Liver (tissue), 9 donors: ENCODE data around the gene CIAO3. TPM values are rescaled to one million over a fixed set of nuclear protein-coding genes. Genes with fewer than 3 reads are reported as not detected.

ENCODE experiments used
- DNase-seq: peaks from one replicate; pipeline ENCODE4 v3.0.0-alpha.2; 2017; ENCODE audit warnings: low spot score
- H3K27ac ChIP-seq, 2 donors: one replicate each; pipeline ENCODE4 v1.7.0; 2013; ENCODE audit warnings: inconsistent platforms in 2 of 2, low read length in 2 of 2, control low read depth in 1 of 2, low read depth in 1 of 2, mild to moderate bottlenecking in 1 of 2
- H3K27me3 ChIP-seq, 4 donors: one replicate each; pipeline versions ENCODE4 v1.6.1 to v1.7.0; 2013; ENCODE audit warnings: low read length in 3 of 4, inconsistent platforms in 1 of 4, mild to moderate bottlenecking in 1 of 4, moderate library complexity in 1 of 4; ENCODE audit not compliant: control insufficient read depth in 4 of 4, insufficient read depth in 4 of 4
- H3K36me3 ChIP-seq, 4 donors: one replicate each; pipeline versions ENCODE4 v1.6.1 to v1.7.0; 2013; ENCODE audit warnings: low read length in 3 of 4, mild to moderate bottlenecking in 3 of 4, low read depth in 1 of 4, moderate library complexity in 1 of 4; ENCODE audit not compliant: control insufficient read depth in 4 of 4, insufficient read depth in 3 of 4
- H3K4me1 ChIP-seq, 4 donors: one replicate each; pipeline versions ENCODE4 v1.6.1 to v1.7.0; 2013; ENCODE audit warnings: low read length in 3 of 4, mild to moderate bottlenecking in 3 of 4, moderate library complexity in 1 of 4; ENCODE audit not compliant: control insufficient read depth in 4 of 4, insufficient read depth in 4 of 4
- H3K4me3 ChIP-seq, 3 donors: one replicate each; pipeline versions ENCODE4 v1.6.1 to v1.7.0; 2013; ENCODE audit warnings: low read length in 3 of 3, control low read depth in 1 of 3, low read depth in 1 of 3, mild to moderate bottlenecking in 1 of 3
- H3K9ac ChIP-seq, 2 donors: one replicate each; pipeline ENCODE4 v1.7.0; 2013; ENCODE audit warnings: low read length in 2 of 2, mild to moderate bottlenecking in 2 of 2, moderate library complexity in 2 of 2, control low read depth in 1 of 2, low read depth in 1 of 2
- H3K9me3 ChIP-seq, 4 donors: one replicate each; pipeline versions ENCODE4 v1.6.1 to v1.7.0; 2013; ENCODE audit warnings: low read length in 3 of 4; ENCODE audit not compliant: control insufficient read depth in 4 of 4
- ATF3 ChIP-seq: IDR thresholded peaks from 2 replicates; pipeline ENCODE4 v1.6.1; 2016; ENCODE audit warnings: antibody characterized with exemption
- EGR1 ChIP-seq, 2 donors: IDR thresholded peaks; 2 replicates each; pipeline ENCODE4 v1.6.1; 2016 to 2018; ENCODE audit warnings: antibody characterized with exemption in 2 of 2, low read depth in 2 of 2
- FOXA1 ChIP-seq: IDR thresholded peaks from 2 replicates; pipeline ENCODE4 v1.6.1; 2016; ENCODE audit warnings: antibody characterized with exemption
- GABPA ChIP-seq, 2 donors: IDR thresholded peaks in 1 of 2; conservative IDR thresholded peaks in 1 of 2; 2 replicates each; pipeline ENCODE4 v1.6.1; 2016; ENCODE audit warnings: antibody characterized with exemption in 2 of 2, mild to moderate bottlenecking in 1 of 2, moderate library complexity in 1 of 2
- HNF4A ChIP-seq, 2 donors: conservative IDR thresholded peaks; 2 replicates each; pipeline ENCODE4 v1.6.1; 2016; ENCODE audit warnings: antibody characterized with exemption in 2 of 2, mild to moderate bottlenecking in 2 of 2
- HNF4G ChIP-seq: IDR thresholded peaks from 2 replicates; pipeline ENCODE4 v1.6.1; 2016; ENCODE audit warnings: antibody characterized with exemption
- NR2F2 ChIP-seq: IDR thresholded peaks from 2 replicates; pipeline ENCODE4 v1.6.1; 2016; ENCODE audit warnings: antibody characterized with exemption
- RAD21 ChIP-seq, 2 donors: IDR thresholded peaks; 2 replicates each; pipeline ENCODE4 v1.6.1; 2016; ENCODE audit warnings: antibody characterized with exemption in 2 of 2, mild to moderate bottlenecking in 2 of 2
- RXRA ChIP-seq, 2 donors: IDR thresholded peaks; 2 replicates each; pipeline ENCODE4 v1.6.1; 2017 to 2018; ENCODE audit warnings: antibody characterized with exemption in 2 of 2, mild to moderate bottlenecking in 1 of 2
- SP1 ChIP-seq: IDR thresholded peaks from 2 replicates; pipeline ENCODE4 v1.6.1; 2018; ENCODE audit warnings: antibody characterized with exemption, mild to moderate bottlenecking
- TAF1 ChIP-seq: conservative IDR thresholded peaks from 2 replicates; pipeline ENCODE4 v1.6.1; 2016; ENCODE audit warnings: antibody characterized with exemption, mild to moderate bottlenecking
- YY1 ChIP-seq: IDR thresholded peaks from 2 replicates; pipeline ENCODE4 v1.6.1; 2016; ENCODE audit warnings: antibody characterized with exemption, mild to moderate bottlenecking
- WGBS: extraction: QIAGEN DNeasy Blood & Tissue Kit; methylation state at CpG from one replicate; pipeline ENCODE4 v1.1.7; 2013; 5-methylcytosine and 5-hydroxymethylcytosine counted together
- polyA plus RNA-seq, 2 donors: library from polyadenylated mRNA; stranded (reverse) in 1 of 2; unstranded in 1 of 2; fragments of 200-250 nt in 1 of 2; fragments of >200 nt in 1 of 2; fragmentation: Nextera tagmentation in 1 of 2; extraction: Ambion mirVana in 1 of 2; gene quantifications; one replicate each; pipeline versions ENCODE4 v1.2.1 to v1.2.3, GENCODE V29; 2013 to 2015
- total RNA-seq, 2 donors: library from RNA; depleted of rRNA; stranded (reverse); fragments of >200 nt; gene quantifications; one replicate each; pipeline ENCODE4 v1.2.3, GENCODE V29; 2014
- TF ChIP-seq, protein P1 (sequence below): IDR thresholded peaks from 2 replicates; pipeline ENCODE4 v1.6.1; 2016; ENCODE audit warnings: antibody characterized with exemption
- TF ChIP-seq, protein P2 (sequence below): IDR thresholded peaks from 2 replicates; pipeline ENCODE4 v1.6.1; 2016; ENCODE audit warnings: antibody characterized with exemption, mild to moderate bottlenecking
- TF ChIP-seq, protein P3 (sequence below): IDR thresholded peaks from 2 replicates; pipeline ENCODE4 v1.6.1; 2016; ENCODE audit warnings: antibody characterized with exemption
- donor health status: healthy.
- donor health status: healthy.
- donor health status: healthy.
- donor health status: healthy.
- donor health status: healthy.

The CIAO3 gene
- total and polyA plus RNA-seq, 4 donors, result 13.2 to 24.3 (median 16.5) TPM

GRCh38 chr16:752007-752312 lies 11.2 kb upstream of the CIAO3 start:
- no peak for TF ChIP-seq SP1
- TF ChIP-seq TAF1, result no peak
- no peak for TF ChIP-seq HNF4A (conservative IDR thresholded peaks at IDR 0.05)
- no peak for TF ChIP-seq ATF3
- no peak for TF ChIP-seq GABPA (IDR thresholded peaks at IDR 0.05 in 1 of 2, conservative IDR thresholded peaks at IDR 0.05 in 1 of 2)
- no peak for TF ChIP-seq HNF4G
- Histone ChIP-seq H3K4me1 (no peaks in the 10 kb centered on the region), H3K9me3 (peaks cover 0 to 5% (median 0%) of the 10 kb centered on the region in 4 donors), H3K27ac (no peak overlapping the region), H3K4me3 (no peak overlapping the region), H3K9ac (no peak overlapping the region), H3K36me3 (no peaks in the 10 kb centered on the region), H3K27me3 (no peaks in the 10 kb centered on the region)
- no peak for DNase-seq
- 23% methylated on average over 10 of the region's 10 CpGs for whole genome bisulfite sequencing

- no peak overlapping the region for H3K27ac ChIP-seq
- no peak overlapping the region for H3K4me3 ChIP-seq
- no peak for DNase-seq
- H3K9me3 ChIP-seq, result peaks cover 0 to 2% (median 0%) of the 10 kb centered on the region in 4 donors
- no peaks in the 10 kb centered on the region for H3K36me3 ChIP-seq
- 52% methylated on average over 39 of the region's 39 CpGs for WGBS
- no peak overlapping the region for H3K9ac ChIP-seq
- H3K4me1 ChIP-seq, result no peaks in the 10 kb centered on the region
- TF ChIP-seq TAF1 (no peak), NR2F2 (no peak), YY1 (no peak), RXRA (IDR thresholded peaks at IDR 0.05) (no peak), EGR1 (IDR thresholded peaks at IDR 0.05; ENCODE audit: low read depth in 2 of 2) (no peak), ATF3 (no peak), RAD21 (IDR thresholded peaks at IDR 0.05) (no peak), FOXA1 (no peak), SP1 (no peak), HNF4A (conservative IDR thresholded peaks at IDR 0.05) (no peak)
- TF ChIP-seq, protein P1, sequence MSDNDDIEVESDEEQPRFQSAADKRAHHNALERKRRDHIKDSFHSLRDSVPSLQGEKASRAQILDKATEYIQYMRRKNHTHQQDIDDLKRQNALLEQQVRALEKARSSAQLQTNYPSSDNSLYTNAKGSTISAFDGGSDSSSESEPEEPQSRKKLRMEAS, result no peak
- TF ChIP-seq, protein P2, sequence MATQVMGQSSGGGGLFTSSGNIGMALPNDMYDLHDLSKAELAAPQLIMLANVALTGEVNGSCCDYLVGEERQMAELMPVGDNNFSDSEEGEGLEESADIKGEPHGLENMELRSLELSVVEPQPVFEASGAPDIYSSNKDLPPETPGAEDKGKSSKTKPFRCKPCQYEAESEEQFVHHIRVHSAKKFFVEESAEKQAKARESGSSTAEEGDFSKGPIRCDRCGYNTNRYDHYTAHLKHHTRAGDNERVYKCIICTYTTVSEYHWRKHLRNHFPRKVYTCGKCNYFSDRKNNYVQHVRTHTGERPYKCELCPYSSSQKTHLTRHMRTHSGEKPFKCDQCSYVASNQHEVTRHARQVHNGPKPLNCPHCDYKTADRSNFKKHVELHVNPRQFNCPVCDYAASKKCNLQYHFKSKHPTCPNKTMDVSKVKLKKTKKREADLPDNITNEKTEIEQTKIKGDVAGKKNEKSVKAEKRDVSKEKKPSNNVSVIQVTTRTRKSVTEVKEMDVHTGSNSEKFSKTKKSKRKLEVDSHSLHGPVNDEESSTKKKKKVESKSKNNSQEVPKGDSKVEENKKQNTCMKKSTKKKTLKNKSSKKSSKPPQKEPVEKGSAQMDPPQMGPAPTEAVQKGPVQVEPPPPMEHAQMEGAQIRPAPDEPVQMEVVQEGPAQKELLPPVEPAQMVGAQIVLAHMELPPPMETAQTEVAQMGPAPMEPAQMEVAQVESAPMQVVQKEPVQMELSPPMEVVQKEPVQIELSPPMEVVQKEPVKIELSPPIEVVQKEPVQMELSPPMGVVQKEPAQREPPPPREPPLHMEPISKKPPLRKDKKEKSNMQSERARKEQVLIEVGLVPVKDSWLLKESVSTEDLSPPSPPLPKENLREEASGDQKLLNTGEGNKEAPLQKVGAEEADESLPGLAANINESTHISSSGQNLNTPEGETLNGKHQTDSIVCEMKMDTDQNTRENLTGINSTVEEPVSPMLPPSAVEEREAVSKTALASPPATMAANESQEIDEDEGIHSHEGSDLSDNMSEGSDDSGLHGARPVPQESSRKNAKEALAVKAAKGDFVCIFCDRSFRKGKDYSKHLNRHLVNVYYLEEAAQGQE, result no peak
- TF ChIP-seq, protein P3, sequence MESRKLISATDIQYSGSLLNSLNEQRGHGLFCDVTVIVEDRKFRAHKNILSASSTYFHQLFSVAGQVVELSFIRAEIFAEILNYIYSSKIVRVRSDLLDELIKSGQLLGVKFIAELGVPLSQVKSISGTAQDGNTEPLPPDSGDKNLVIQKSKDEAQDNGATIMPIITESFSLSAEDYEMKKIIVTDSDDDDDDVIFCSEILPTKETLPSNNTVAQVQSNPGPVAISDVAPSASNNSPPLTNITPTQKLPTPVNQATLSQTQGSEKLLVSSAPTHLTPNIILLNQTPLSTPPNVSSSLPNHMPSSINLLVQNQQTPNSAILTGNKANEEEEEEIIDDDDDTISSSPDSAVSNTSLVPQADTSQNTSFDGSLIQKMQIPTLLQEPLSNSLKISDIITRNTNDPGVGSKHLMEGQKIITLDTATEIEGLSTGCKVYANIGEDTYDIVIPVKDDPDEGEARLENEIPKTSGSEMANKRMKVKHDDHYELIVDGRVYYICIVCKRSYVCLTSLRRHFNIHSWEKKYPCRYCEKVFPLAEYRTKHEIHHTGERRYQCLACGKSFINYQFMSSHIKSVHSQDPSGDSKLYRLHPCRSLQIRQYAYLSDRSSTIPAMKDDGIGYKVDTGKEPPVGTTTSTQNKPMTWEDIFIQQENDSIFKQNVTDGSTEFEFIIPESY, result no peak
- no peaks in the 10 kb centered on the region for H3K27me3 ChIP-seq
Measured at GRCh38 chr16:751152-752006, 10.6 kb upstream of the CIAO3 start.
